C4-2B (cell line): ENCODE results near the gene RRAS.

ENCODE experiments used
- H3K27ac ChIP-seq: fragments of 450-650 bp; 2 replicates; pipeline ENCODE4 v1.5.1; 2017
- ZFX ChIP-seq: fragments of 450-650 bp; IDR thresholded peaks from 2 replicates; pipeline ENCODE4 v1.6.1; 2017
- TF ChIP-seq, protein P1 (sequence below): fragments of 450-650 bp; conservative IDR thresholded peaks from 2 replicates; pipeline ENCODE4 v1.5.1; 2017; ENCODE audit warnings: mild to moderate bottlenecking

The RRAS gene

DNA sequence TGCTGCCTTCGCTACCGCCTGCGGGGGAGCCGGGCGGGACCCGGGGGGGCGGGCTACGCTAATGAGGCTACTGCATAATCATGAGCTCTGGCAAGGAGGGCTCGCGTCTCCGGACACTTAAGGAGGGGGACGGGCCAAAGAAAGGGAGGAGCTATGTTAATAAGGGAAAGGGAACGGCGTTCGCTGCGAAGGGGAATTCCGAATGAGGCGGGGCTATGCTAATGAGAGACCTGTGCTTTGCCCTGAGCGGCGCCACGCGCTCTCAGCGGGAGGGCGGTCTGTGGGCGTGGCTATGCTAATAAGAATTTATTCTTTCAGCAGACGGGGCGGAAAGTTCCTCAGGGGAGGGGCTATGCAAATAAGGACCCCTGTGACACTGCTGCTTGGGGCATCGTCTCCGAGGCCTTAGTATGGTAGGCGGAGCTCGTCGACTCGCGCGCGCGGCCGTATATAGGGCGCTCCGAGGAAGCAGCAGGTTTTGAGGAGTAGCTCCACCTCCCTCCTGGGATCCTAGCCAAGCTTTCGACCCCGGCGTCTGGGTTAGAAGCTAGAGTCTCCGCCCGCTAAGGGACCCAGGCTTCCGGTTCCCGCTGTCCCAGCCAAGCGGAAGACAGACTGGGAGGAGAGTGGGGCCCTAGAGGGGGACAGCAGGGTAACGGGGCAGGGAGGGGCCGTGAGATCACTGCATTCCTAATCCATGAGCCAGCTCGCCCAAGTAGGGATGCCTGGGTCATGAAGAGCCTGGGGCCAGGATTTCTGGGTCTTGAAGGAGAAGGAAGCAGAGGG lies at the start of gene RRAS:
Gene RRAS (minus strand): TSS at position 31 of the 786 bp plus-strand sequence. CDS start 45 bp downstream, outside the sequence.
- H3K27ac ChIP-seq = peak within 1 kb of the TSS; percentile 91
- TF ChIP-seq, protein P1, sequence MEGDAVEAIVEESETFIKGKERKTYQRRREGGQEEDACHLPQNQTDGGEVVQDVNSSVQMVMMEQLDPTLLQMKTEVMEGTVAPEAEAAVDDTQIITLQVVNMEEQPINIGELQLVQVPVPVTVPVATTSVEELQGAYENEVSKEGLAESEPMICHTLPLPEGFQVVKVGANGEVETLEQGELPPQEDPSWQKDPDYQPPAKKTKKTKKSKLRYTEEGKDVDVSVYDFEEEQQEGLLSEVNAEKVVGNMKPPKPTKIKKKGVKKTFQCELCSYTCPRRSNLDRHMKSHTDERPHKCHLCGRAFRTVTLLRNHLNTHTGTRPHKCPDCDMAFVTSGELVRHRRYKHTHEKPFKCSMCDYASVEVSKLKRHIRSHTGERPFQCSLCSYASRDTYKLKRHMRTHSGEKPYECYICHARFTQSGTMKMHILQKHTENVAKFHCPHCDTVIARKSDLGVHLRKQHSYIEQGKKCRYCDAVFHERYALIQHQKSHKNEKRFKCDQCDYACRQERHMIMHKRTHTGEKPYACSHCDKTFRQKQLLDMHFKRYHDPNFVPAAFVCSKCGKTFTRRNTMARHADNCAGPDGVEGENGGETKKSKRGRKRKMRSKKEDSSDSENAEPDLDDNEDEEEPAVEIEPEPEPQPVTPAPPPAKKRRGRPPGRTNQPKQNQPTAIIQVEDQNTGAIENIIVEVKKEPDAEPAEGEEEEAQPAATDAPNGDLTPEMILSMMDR = no peak
- no peak for TF ChIP-seq ZFX

DNA sequence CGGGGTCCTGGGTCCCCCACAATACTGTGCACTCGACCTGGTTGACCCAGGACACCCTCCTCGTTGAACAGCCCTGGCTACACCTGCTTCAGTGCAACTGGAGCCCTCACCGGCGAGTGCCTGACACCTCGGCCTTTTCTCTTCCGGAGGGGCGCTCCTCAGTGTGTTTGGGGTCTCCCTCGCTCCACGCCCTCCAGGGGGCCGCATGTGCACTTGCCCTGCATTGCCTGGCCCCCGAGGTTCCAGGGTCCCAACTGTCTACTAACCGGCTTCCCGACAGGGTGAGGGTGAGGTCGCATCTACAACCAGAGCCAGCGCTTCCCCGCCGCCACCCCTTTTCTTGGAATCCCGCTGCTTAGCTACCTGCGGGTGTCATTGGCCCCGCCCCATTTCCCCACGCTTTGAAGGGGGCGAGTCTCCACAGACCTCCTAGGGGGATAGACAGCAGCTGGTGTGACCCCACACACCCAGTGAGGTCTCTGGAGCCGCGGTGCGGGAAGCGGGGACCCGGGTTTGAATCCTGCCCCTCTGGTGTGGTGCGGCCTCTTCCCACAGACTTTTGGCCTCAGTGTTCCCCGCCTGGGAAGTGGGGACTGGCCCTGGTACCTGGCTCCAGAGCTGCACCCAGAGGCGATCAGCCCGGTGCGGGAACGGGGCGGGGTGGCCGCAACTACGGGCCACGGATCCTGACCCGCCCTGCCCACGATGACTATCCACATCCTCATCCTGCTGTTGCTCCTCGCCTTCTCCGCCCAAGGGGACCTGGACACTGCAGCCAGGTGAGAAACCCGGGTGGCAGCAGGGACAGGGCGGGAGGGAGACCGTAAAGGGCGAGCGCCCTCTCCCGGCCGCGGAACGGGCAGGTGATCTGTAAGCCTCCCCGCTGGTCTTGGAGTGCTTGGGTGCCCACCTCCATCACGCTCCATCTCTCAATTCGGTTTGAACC lies 49.5 kb upstream of the RRAS start, which contains the start of gene ADM5:
Gene ADM5 (plus strand): TSS at position 462 of the 946 bp plus-strand sequence. CDS start 244 bp downstream, at position 706.
- peak within 1 kb of the TSS; percentile 69 for H3K27ac ChIP-seq
- TF ChIP-seq, protein P1 = no peak; the same call in 1 of the 2 replicates
- no peak for TF ChIP-seq ZFX

DNA sequence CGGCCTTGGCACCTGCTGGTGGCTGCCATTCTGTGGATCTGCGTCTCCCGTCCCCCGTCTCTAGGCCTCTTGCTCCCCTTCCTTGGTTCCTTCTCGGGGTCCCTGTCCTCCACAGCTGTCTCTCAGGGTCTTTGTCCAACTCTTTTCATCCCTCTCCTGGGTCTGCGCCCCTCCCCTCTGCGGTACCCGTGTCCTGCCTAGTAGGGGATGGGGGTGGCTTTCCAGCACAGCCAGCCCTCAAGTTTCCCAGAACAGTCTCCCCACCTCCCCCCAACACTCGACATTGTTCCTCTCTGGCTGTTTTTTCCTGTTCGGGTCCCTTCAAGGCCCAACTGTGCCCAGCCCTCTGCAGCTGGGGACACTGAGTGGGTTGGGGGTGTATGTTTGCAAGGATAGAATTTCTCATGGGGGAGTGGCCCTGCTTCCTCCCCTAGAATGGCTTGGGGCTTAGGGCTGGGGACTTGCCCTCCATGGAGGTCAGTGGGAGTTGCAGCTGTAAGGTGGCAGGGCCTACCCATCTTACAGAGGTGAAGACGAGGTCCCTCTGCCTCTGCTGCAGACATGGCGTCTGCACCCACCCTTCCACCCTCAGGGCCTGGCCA lies 48.7 kb upstream of the RRAS start:
- no peak for TF ChIP-seq ZFX
- TF ChIP-seq, protein P1 = no peak
- H3K27ac ChIP-seq = no peak overlapping the region

DNA sequence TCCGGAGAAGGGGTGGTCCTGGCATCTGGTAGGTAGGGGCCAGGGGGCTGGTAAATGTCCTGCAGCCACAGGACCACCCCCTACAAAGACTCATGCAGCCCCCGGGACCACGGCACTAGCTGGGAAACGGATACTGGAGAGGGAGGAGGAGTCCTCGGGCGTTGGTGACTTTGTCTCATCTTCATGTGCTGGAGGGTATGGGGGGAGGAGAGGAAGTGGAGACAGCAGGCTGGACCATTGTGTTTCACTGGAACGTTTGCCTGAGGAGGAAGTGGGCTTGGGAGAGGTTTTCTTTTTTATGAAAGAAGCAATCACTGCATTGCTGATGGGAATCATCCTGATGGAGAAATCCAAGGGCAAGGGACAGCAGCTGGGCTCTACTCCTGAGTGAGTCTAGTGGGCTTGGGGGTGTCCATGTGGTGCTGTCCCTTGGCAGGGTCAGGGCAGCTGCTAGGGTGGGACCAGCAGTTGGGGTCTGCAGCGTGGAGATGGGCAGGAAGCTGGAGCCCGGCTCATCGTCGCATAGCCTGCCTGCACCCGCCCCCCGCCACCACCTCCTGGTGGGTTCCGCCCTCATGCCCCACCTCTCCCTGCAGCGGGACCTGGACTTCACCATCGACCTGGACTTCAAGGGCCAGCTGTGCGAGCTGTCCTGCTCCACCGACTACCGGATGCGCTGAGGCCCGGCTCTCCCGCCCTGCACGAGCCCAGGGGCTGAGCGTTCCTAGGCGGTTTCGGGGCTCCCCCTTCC lies 47.8 kb upstream of the RRAS start:
- no peak for TF ChIP-seq ZFX
- TF ChIP-seq, protein P1 = no peak
- H3K27ac ChIP-seq = no peak overlapping the region

DNA sequence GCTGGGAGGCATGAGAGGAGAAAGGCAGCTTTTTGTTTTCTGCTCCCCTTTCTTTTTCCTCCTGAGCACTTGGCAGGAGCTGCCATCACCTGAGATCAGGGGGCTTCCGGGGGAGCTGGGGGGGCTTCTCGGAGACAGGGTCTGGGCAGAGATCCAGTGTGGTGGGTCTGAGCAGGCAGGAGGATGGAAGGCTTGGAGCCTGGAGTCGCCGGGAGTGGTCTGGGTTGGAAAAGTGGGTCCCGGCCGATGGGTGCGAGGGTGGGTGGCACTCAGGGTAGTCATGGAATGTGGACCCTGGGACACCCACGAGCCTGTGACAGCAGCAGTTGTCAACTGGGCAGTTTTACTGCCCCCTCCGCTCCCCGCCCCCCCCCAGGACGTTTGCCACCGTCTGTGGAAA lies 47.2 kb upstream of the RRAS start:
- no peak overlapping the region for H3K27ac ChIP-seq
- TF ChIP-seq, protein P1 = no peak
- TF ChIP-seq ZFX = no peak

DNA sequence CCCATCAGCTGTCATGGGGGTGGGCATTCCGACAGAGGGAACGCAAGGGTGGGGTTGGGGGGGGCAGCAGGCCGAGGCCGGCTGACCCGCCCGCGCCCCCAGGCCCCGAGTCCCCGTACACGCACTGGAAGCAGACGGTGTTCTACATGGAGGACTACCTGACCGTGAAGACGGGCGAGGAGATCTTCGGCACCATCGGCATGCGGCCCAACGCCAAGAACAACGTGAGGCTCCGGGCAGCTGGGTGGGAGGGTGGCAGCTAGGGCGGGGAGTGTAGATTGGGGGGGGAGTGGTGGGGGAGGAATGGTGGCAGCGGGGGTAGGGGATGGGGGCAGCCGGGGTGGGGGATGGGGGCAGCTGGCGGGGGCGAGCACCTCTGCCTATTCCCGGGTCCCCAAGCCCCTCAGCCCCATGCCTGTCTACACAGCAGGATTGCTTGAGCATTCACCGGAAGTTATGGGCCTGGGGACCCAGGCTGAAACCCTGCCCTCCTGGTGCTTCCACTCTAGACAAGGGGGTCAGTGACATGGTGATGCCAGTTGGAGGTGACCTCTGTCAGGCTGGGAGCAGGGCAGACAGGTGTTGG lies 46.7 kb upstream of the RRAS start:
- TF ChIP-seq ZFX = no peak
- TF ChIP-seq, protein P1 = no peak
- H3K27ac ChIP-seq = no peak overlapping the region
